ENCODE measurements around the gene MDP1.
"Not testable (repeated sequence)": the region's sequence is repeated elsewhere in the genome, so short reads cannot be mapped to it uniquely, and the experiment has no call there.

The MDP1 gene

GRCh38 chr14:24252289-24253124 is 36.6 kb upstream of the MDP1 start:
- ChIA-PET CTCF (interaction anchor here (1.0 to 1.9 kb wide), 2 partner anchors 45 to 56 kb away, joined by 7 to 8 read pairs; partner anchors contain the start of gene CIDEB), POLR2A (ENCODE audit: low non-redundant PET) (no interaction called here)
- TF ChIP-seq CTCF (conservative IDR thresholded peaks at IDR 0.05; ENCODE audit: low read depth): no peak
- DNase-seq (ENCODE audit: low spot score): no peak
- peak overlapping the region; percentile 50 for H3K27ac ChIP-seq

DNA sequence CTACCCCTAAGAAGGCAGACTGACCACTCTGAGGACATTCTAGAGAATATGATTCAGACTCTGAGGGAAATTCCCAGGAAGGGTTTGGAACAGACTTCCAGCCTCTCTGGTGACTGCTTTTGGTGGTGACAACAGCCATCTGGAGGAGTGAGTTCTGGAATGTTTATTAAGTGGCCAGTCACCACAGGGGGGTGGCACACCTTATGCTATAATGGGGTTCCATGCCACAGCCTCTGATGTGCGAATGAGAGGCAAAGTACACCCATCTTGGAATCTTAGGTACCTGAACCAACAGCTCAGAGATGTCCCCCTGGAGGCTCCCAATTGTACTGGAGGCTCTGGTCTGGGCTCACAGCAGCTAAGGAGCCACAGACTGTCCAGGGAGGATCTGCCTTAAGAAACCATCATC is 36.0 kb upstream of the MDP1 start:
- no peak for TF ChIP-seq CTCF (conservative IDR thresholded peaks at IDR 0.05; ENCODE audit: low read depth)
- ChIA-PET CTCF (interaction anchor here (1.0 to 1.9 kb wide), 3 partner anchors 9 to 56 kb away, joined by 3 to 8 read pairs (median 7); partner anchors contain the start of gene CIDEB), POLR2A (ENCODE audit: low non-redundant PET) (no interaction called here)
- no peak for DNase-seq (ENCODE audit: low spot score)
- H3K27ac ChIP-seq: peak overlapping the region; percentile 50

- no peak for DNase-seq (ENCODE audit: low spot score)
- no peak for TF ChIP-seq CTCF (conservative IDR thresholded peaks at IDR 0.05; ENCODE audit: low read depth)
- ChIA-PET POLR2A (ENCODE audit: low non-redundant PET) (no interaction called here), CTCF (interaction anchor here (1.9 kb wide), 1 partner anchor 47 kb away, joined by 8 read pairs; no protein-coding TSS in a partner anchor)
- H3K27ac ChIP-seq: peak overlapping the region; percentile 53
Measured at GRCh38 chr14:24250354-24250753, 34.5 kb upstream of the MDP1 start.

GRCh38 chr14:24249230-24250021 is 33.6 kb upstream of the MDP1 start:
- CTCF ChIA-PET: interaction anchor here (0.7 kb wide), 1 partner anchor 59 kb away, joined by 3 read pairs; the partner anchor contains the start of gene CIDEB

GRCh38 chr14:24247422-24247821 is 31.6 kb upstream of the MDP1 start:
- CTCF ChIA-PET: interaction anchor here (0.7 kb wide), 3 partner anchors 22 to 67 kb away, joined by 3 to 4 read pairs (median 4); no protein-coding TSS in a partner anchor
- no peak for TF ChIP-seq CTCF (conservative IDR thresholded peaks at IDR 0.05; ENCODE audit: low read depth)

More at GRCh38 chr14:24249230-24250021, 33.6 kb upstream of the MDP1 start:
- peak overlapping the region; percentile 43 for H3K27ac ChIP-seq
- no peak for DNase-seq (ENCODE audit: low spot score)
- POLR2A ChIA-PET (ENCODE audit: low non-redundant PET): no interaction called here
- TF ChIP-seq CTCF (conservative IDR thresholded peaks at IDR 0.05; ENCODE audit: low read depth): no peak

GRCh38 chr14:24246765-24247212 is 30.9 kb upstream of the MDP1 start:
- CTCF ChIA-PET: interaction anchor here (0.7 to 1.6 kb wide), 3 partner anchors 23 to 68 kb away, joined by 3 to 5 read pairs (median 4); no protein-coding TSS in a partner anchor
- POLR2A ChIA-PET (ENCODE audit: low non-redundant PET): interaction anchor here (0.7 kb wide), 1 partner anchor 21 kb away, joined by 3 read pairs; no protein-coding TSS in a partner anchor
- peak overlapping the region; percentile 43 for H3K27ac ChIP-seq
- no peak for DNase-seq (ENCODE audit: low spot score)
- TF ChIP-seq CTCF (conservative IDR thresholded peaks at IDR 0.05; ENCODE audit: low read depth): no peak

More at GRCh38 chr14:24247422-24247821, 31.6 kb upstream of the MDP1 start:
- H3K27ac ChIP-seq: peak overlapping the region; percentile 43
- POLR2A ChIA-PET (ENCODE audit: low non-redundant PET): interaction anchor here (0.7 kb wide), 1 partner anchor 10 kb away, joined by 3 read pairs; no protein-coding TSS in a partner anchor
- no peak for DNase-seq (ENCODE audit: low spot score)

DNA sequence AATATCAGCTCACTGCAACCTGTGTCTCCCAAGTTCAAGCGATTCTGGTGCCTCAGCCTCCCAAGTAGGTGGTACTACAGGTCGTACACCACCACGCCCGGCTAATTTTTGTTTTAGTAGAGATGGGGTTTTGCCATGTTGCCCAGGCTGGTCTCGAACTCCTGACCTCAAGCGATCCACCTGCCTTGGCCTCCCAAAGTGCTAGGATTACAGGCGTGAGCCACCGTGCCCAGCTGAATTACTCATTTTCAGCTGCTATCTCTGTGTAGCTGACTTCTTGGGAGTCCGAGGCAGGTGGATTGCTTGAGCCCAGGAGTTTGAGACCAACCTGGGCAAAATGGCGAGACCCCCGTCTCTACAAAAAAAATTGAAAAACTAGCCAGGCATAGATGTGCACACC is 29.5 kb upstream of the MDP1 start:
- DNase-seq (ENCODE audit: low spot score); POLR2A ChIA-PET (ENCODE audit: low non-redundant PET): not testable (repeated sequence)
- CTCF ChIA-PET: interaction anchor here (0.6 to 4.1 kb wide), 2 partner anchors 53 to 197 kb away, joined by 3 to 51 read pairs; partner anchors contain the start of genes DHRS1 and NOP9
- H3K27ac ChIP-seq: peak overlapping the region; percentile 23

Data from RWPE1 (cell line).